CD8-positive, alpha-beta memory T cell (primary cell): ENCODE measurements around the gene NEO1. TPM values are rescaled to one million over a fixed set of nuclear protein-coding genes. Genes with fewer than 3 reads are reported as not detected.

ENCODE experiments used
- CTCF ChIA-PET: fragments of 350-600 bp; sonication (Branson Sonifier 250); formaldehyde crosslinking; loops from one replicate; lab custom pipeline; 2021; ENCODE audit warnings: antibody characterized with exemption; lab: Charles Lee
- POLR2A ChIA-PET: fragments of 350-600 bp; sonication (Branson Sonifier 250); formaldehyde crosslinking; loops from one replicate; lab custom pipeline; 2021; ENCODE audit warnings: antibody characterized with exemption; lab: Charles Lee
- DNase-seq, 5 donors: peaks; one replicate each; pipeline versions ENCODE4 v3.0.0 to v3.0.0-alpha.2; 2020 to 2022; ENCODE audit warnings: mixed read lengths in 1 of 5
- H3K27ac ChIP-seq: one replicate; pipeline ENCODE4 v1.7.0; 2013; ENCODE audit warnings: low read depth, mild to moderate bottlenecking, low read length, moderate library complexity
- H3K27me3 ChIP-seq: 2 replicates; pipeline ENCODE4 v1.7.0; 2013; ENCODE audit warnings: low read length, mild to moderate bottlenecking; ENCODE audit not compliant: insufficient read depth, poor library complexity, severe bottlenecking
- H3K36me3 ChIP-seq: 2 replicates; pipeline ENCODE4 v1.7.0; 2013; ENCODE audit warnings: mild to moderate bottlenecking, low read length, moderate library complexity; ENCODE audit not compliant: insufficient read depth
- H3K4me1 ChIP-seq: 2 replicates; pipeline ENCODE4 v1.7.0; 2013; ENCODE audit warnings: mild to moderate bottlenecking, low read length, moderate library complexity; ENCODE audit not compliant: insufficient read depth
- H3K4me3 ChIP-seq: 2 replicates; pipeline ENCODE4 v1.7.0; 2013; ENCODE audit warnings: mild to moderate bottlenecking, low read length
- H3K9me3 ChIP-seq: 2 replicates; pipeline ENCODE4 v1.7.0; 2013; ENCODE audit warnings: mild to moderate bottlenecking, low read length
- H3K27ac Mint-ChIP-seq, 8 donors: one replicate each; pipeline ENCODE4 v1.8.0; 2020 to 2021; ENCODE audit warnings: mixed read lengths in 8 of 8, mild to moderate bottlenecking in 6 of 8, inconsistent platforms in 3 of 8, moderate library complexity in 3 of 8
- H3K27me3 Mint-ChIP-seq, 2 donors: one replicate each; pipeline ENCODE4 v1.8.0; 2020 to 2021; ENCODE audit warnings: mixed read lengths in 2 of 2, mild to moderate bottlenecking in 1 of 2, moderate library complexity in 1 of 2
- H3K36me3 Mint-ChIP-seq, 3 donors: one replicate each; pipeline ENCODE4 v1.8.0; 2020 to 2021; ENCODE audit warnings: mixed read lengths in 3 of 3, inconsistent platforms in 1 of 3, mild to moderate bottlenecking in 1 of 3
- H3K4me1 Mint-ChIP-seq, 3 donors: one replicate each; pipeline ENCODE4 v1.8.0; 2020 to 2021; ENCODE audit warnings: mixed read lengths in 3 of 3, inconsistent platforms in 1 of 3, mild to moderate bottlenecking in 1 of 3
- H3K4me3 Mint-ChIP-seq, 7 donors: one replicate each; pipeline ENCODE4 v1.8.0; 2020 to 2021; ENCODE audit warnings: mixed read lengths in 7 of 7, mild to moderate bottlenecking in 6 of 7, moderate library complexity in 4 of 7, inconsistent platforms in 2 of 7
- H3K9me3 Mint-ChIP-seq, 5 donors: one replicate each; pipeline ENCODE4 v1.8.0; 2020 to 2022; ENCODE audit warnings: mixed read lengths in 5 of 5, mild to moderate bottlenecking in 3 of 5, moderate library complexity in 2 of 5, inconsistent platforms in 1 of 5
- polyA plus RNA-seq: library from polyadenylated mRNA; unstranded; fragments of 300-500 nt; fragmentation: Illumina TruSeq; gene quantifications from one replicate; pipeline ENCODE4 v1.2.3, GENCODE V29; 2021
- total RNA-seq, 2 experiments: library from RNA; stranded (reverse); gene quantifications; one replicate each; pipeline ENCODE4 v1.2.3, GENCODE V29; 2021

The NEO1 gene
- total and polyA plus RNA-seq, 3 experiments from 2014 or later = 3.9 to 9.1 (median 6.5) TPM

- peaks cover 7 to 8% (median 7%) of the 10 kb centered on the region in 3 donors for H3K4me1 Mint-ChIP-seq
Observed at GRCh38 chr15:73087098-73087497, 34.8 kb downstream of the NEO1 start.

GRCh38 chr15:73105064-73105463 is 52.8 kb downstream of the NEO1 start:
- no peaks in the 10 kb centered on the region for H3K27me3 ChIP-seq
- no peaks in the 10 kb centered on the region for H3K9me3 Mint-ChIP-seq
- no peak for DNase-seq
- CTCF ChIA-PET = no interaction called here
- H3K27ac ChIP-seq = no peak overlapping the region
- H3K36me3 ChIP-seq = no peaks in the 10 kb centered on the region
- H3K27ac Mint-ChIP-seq = no peak overlapping the region
- no peak overlapping the region for H3K4me3 Mint-ChIP-seq
- POLR2A ChIA-PET = no interaction called here
- no peaks in the 10 kb centered on the region for H3K4me1 Mint-ChIP-seq
- no peak overlapping the region for H3K4me3 ChIP-seq
- H3K27me3 Mint-ChIP-seq = no peaks in the 10 kb centered on the region
- no peaks in the 10 kb centered on the region for H3K4me1 ChIP-seq
- H3K9me3 ChIP-seq = no peaks in the 10 kb centered on the region
- no peaks in the 10 kb centered on the region for H3K36me3 Mint-ChIP-seq

More at GRCh38 chr15:73087098-73087497, 34.8 kb downstream of the NEO1 start:
- POLR2A ChIA-PET = interaction anchor here (0.6 kb wide), 1 partner anchor 134 kb away, joined by 3 read pairs; no protein-coding TSS in a partner anchor
- Mint-ChIP-seq H3K9me3 (no peaks in the 10 kb centered on the region), H3K27ac (peak overlapping the region in 1 of 8 donors; percentile 24), H3K36me3 (peaks cover 0 to 5% (median 0%) of the 10 kb centered on the region in 3 donors), H3K27me3 (peaks cover 0 to 23% of the 10 kb centered on the region in 2 donors), H3K4me3 (peak overlapping the region in 1 of 7 donors; percentile 3)
- H3K36me3 ChIP-seq = no peaks in the 10 kb centered on the region
- H3K4me3 ChIP-seq = no peak overlapping the region
- H3K4me1 ChIP-seq = no peaks in the 10 kb centered on the region
- no peaks in the 10 kb centered on the region for H3K9me3 ChIP-seq
- no peak for DNase-seq
- H3K27ac ChIP-seq = no peak overlapping the region
- CTCF ChIA-PET = no interaction called here
- H3K27me3 ChIP-seq = no peaks in the 10 kb centered on the region

- no peak for DNase-seq
- Mint-ChIP-seq H3K27ac (peak overlapping the region in 1 of 8 donors; percentile 59), H3K9me3 (no peaks in the 10 kb centered on the region), H3K4me3 (no peak overlapping the region), H3K4me1 (no peaks in the 10 kb centered on the region), H3K27me3 (peaks cover 0 to 2% of the 10 kb centered on the region in 2 donors), H3K36me3 (no peaks in the 10 kb centered on the region)
- no peak overlapping the region for H3K27ac ChIP-seq
- ChIA-PET POLR2A (no interaction called here), CTCF (no interaction called here)
- H3K4me3 ChIP-seq = no peak overlapping the region
- H3K27me3 ChIP-seq = no peaks in the 10 kb centered on the region
- no peaks in the 10 kb centered on the region for H3K9me3 ChIP-seq
- H3K4me1 ChIP-seq = no peaks in the 10 kb centered on the region
- H3K36me3 ChIP-seq = no peaks in the 10 kb centered on the region
Observed at GRCh38 chr15:73108676-73109075, 56.4 kb downstream of the NEO1 start.

- H3K36me3 Mint-ChIP-seq = peaks cover 0 to 2% (median 0%) of the 10 kb centered on the region in 3 donors
- POLR2A ChIA-PET = no interaction called here
- CTCF ChIA-PET = no interaction called here
Observed at GRCh38 chr15:73109765-73110164, 57.5 kb downstream of the NEO1 start.

GRCh38 chr15:73110201-73110600 is 57.9 kb downstream of the NEO1 start:
- Histone ChIP-seq H3K36me3 (no peaks in the 10 kb centered on the region), H3K27ac (no peak overlapping the region), H3K9me3 (no peaks in the 10 kb centered on the region), H3K4me1 (no peaks in the 10 kb centered on the region), H3K4me3 (no peak overlapping the region), H3K27me3 (no peaks in the 10 kb centered on the region)
- Mint-ChIP-seq H3K27ac (peak overlapping the region in 1 of 8 donors; percentile 5), H3K4me3 (no peak overlapping the region), H3K9me3 (no peaks in the 10 kb centered on the region), H3K4me1 (no peaks in the 10 kb centered on the region), H3K36me3 (peaks cover 0 to 2% (median 0%) of the 10 kb centered on the region in 3 donors), H3K27me3 (peaks cover 0 to 2% of the 10 kb centered on the region in 2 donors)
- CTCF ChIA-PET = no interaction called here
- POLR2A ChIA-PET = no interaction called here
- no peak for DNase-seq

More at GRCh38 chr15:73109765-73110164, 57.5 kb downstream of the NEO1 start:
- Histone ChIP-seq H3K27me3 (no peaks in the 10 kb centered on the region), H3K4me3 (no peak overlapping the region), H3K9me3 (no peaks in the 10 kb centered on the region), H3K36me3 (no peaks in the 10 kb centered on the region), H3K27ac (no peak overlapping the region), H3K4me1 (no peaks in the 10 kb centered on the region)
- no peak for DNase-seq
- Mint-ChIP-seq H3K4me1 (no peaks in the 10 kb centered on the region), H3K27ac (peak overlapping the region in 1 of 8 donors; percentile 5), H3K27me3 (peaks cover 0 to 2% of the 10 kb centered on the region in 2 donors), H3K9me3 (no peaks in the 10 kb centered on the region), H3K4me3 (no peak overlapping the region)

- Mint-ChIP-seq H3K4me1 (no peaks in the 10 kb centered on the region), H3K27me3 (peaks cover 0 to 4% of the 10 kb centered on the region in 2 donors), H3K36me3 (peaks cover 3 to 11% (median 7%) of the 10 kb centered on the region in 3 donors), H3K9me3 (no peaks in the 10 kb centered on the region), H3K27ac (peak overlapping the region in 1 of 8 donors; percentile 4), H3K4me3 (no peak overlapping the region)
- ChIA-PET POLR2A (no interaction called here), CTCF (no interaction called here)
- Histone ChIP-seq H3K27me3 (no peaks in the 10 kb centered on the region), H3K27ac (no peak overlapping the region), H3K4me3 (no peak overlapping the region), H3K4me1 (no peaks in the 10 kb centered on the region), H3K36me3 (no peaks in the 10 kb centered on the region), H3K9me3 (no peaks in the 10 kb centered on the region)
- no peak for DNase-seq
Observed at GRCh38 chr15:73114064-73114463, 61.8 kb downstream of the NEO1 start.

GRCh38 chr15:73116164-73116563 is 63.9 kb downstream of the NEO1 start:
- Histone ChIP-seq H3K9me3 (no peaks in the 10 kb centered on the region), H3K36me3 (no peaks in the 10 kb centered on the region), H3K4me3 (no peak overlapping the region), H3K4me1 (no peaks in the 10 kb centered on the region), H3K27me3 (no peaks in the 10 kb centered on the region), H3K27ac (no peak overlapping the region)
- Mint-ChIP-seq H3K4me3 (no peak overlapping the region), H3K36me3 (peaks cover 3 to 13% (median 7%) of the 10 kb centered on the region in 3 donors), H3K27ac (no peak overlapping the region), H3K27me3 (peaks cover 0 to 4% of the 10 kb centered on the region in 2 donors), H3K4me1 (no peaks in the 10 kb centered on the region), H3K9me3 (no peaks in the 10 kb centered on the region)
- POLR2A ChIA-PET = no interaction called here
- CTCF ChIA-PET = no interaction called here
- no peak for DNase-seq

- CTCF ChIA-PET = no interaction called here
- peaks cover 2 to 5% of the 10 kb centered on the region in 2 donors for H3K27me3 Mint-ChIP-seq
- no peak overlapping the region for H3K4me3 Mint-ChIP-seq
- no peak for DNase-seq
- no peaks in the 10 kb centered on the region for H3K4me1 Mint-ChIP-seq
- Histone ChIP-seq H3K4me1 (no peaks in the 10 kb centered on the region), H3K4me3 (no peak overlapping the region), H3K27ac (no peak overlapping the region), H3K9me3 (no peaks in the 10 kb centered on the region), H3K36me3 (no peaks in the 10 kb centered on the region), H3K27me3 (no peaks in the 10 kb centered on the region)
- POLR2A ChIA-PET = no interaction called here
- peak overlapping the region in 3 of 8 donors; percentile 7 to 49 (median 20) for H3K27ac Mint-ChIP-seq
- H3K36me3 Mint-ChIP-seq = peaks cover 5 to 13% (median 7%) of the 10 kb centered on the region in 3 donors
- H3K9me3 Mint-ChIP-seq = no peaks in the 10 kb centered on the region
Observed at GRCh38 chr15:73118055-73118454, 65.8 kb downstream of the NEO1 start.
